ENCODE results near the gene CYFIP2.
"Not testable (repeated sequence)": the region's sequence is repeated elsewhere in the genome, so short reads cannot be mapped to it uniquely, and the experiment has no call there.

The CYFIP2 gene

GRCh38 chr5:157415838-157416237 is 149.9 kb downstream of the CYFIP2 start:
- no peak for DNase-seq

GRCh38 chr5:157419521-157419920 is 153.6 kb downstream of the CYFIP2 start:
- DNase-seq, result not testable (repeated sequence)

- not testable (repeated sequence) for DNase-seq
Observed at GRCh38 chr5:157429920-157430319, 164.0 kb downstream of the CYFIP2 start.

- DNase-seq, result peak; percentile 87
Observed at GRCh38 chr5:157431544-157432200, 165.7 kb downstream of the CYFIP2 start.

- DNase-seq, result no peak
Observed at GRCh38 chr5:157434096-157434495, 168.2 kb downstream of the CYFIP2 start.

- no peak for DNase-seq
Observed at GRCh38 chr5:157443041-157443549, 177.2 kb downstream of the CYFIP2 start.

GRCh38 chr5:157444224-157444623 is 178.3 kb downstream of the CYFIP2 start:
- DNase-seq, result no peak
